HepG2 (cell line): ENCODE data around the gene TADA1. TPM values are rescaled to one million over a fixed set of nuclear protein-coding genes. Genes with fewer than 3 reads are reported as not detected.
A peak's percentile ranks its signal among the peaks of the same experiment; 100 is the strongest.

Experiments used
- ATF2 ChIP-seq: sonication (generic); formaldehyde crosslinking; IDR thresholded peaks from 2 replicates; pipeline ENCODE4 v1.4.0; 2020; ENCODE audit warnings: missing genetic modification reagents
- E2F2 ChIP-seq: sonication (generic); formaldehyde crosslinking; IDR thresholded peaks from 2 replicates; pipeline ENCODE4 v1.4.0; 2020; ENCODE audit warnings: missing genetic modification reagents, borderline replicate concordance
- FOXK1 ChIP-seq: sonication (generic); formaldehyde crosslinking; IDR thresholded peaks from 2 replicates; pipeline ENCODE4 v1.4.0; 2020; ENCODE audit warnings: low read depth, missing genetic modification reagents, borderline replicate concordance
- HBP1 ChIP-seq: IDR thresholded peaks from 2 replicates; pipeline ENCODE4 v1.6.1; 2016; ENCODE audit warnings: low read depth, control low read depth
- HDAC2 ChIP-seq: sonication (generic); formaldehyde crosslinking; IDR thresholded peaks from 2 replicates; pipeline ENCODE4 v1.4.0; 2020; ENCODE audit warnings: missing genetic modification reagents
- KDM2A ChIP-seq: sonication (generic); formaldehyde crosslinking; IDR thresholded peaks from 2 replicates; pipeline ENCODE4 v1.4.0; 2020; ENCODE audit warnings: low read depth, missing genetic modification reagents, borderline replicate concordance
- MAX ChIP-seq: IDR thresholded peaks from 2 replicates; pipeline ENCODE4 v1.6.1; 2012; ENCODE audit warnings: inconsistent platforms
- NR2F6 ChIP-seq, 2 experiments: IDR thresholded peaks; 2 replicates each; pipeline ENCODE4 v1.6.1; 2016; ENCODE audit warnings: antibody characterized with exemption in 1 of 2, mild to moderate bottlenecking in 1 of 2
- PITX1 ChIP-seq: sonication (generic); formaldehyde crosslinking; IDR thresholded peaks from 2 replicates; pipeline ENCODE4 v1.5.1; 2020; ENCODE audit warnings: mild to moderate bottlenecking, missing genetic modification reagents
- REPIN1 ChIP-seq: sonication (generic); formaldehyde crosslinking; IDR thresholded peaks from 2 replicates; pipeline ENCODE4 v1.8.0; 2022; ENCODE audit warnings: missing genetic modification reagents, low read depth, mild to moderate bottlenecking, borderline replicate concordance
- SAFB2 ChIP-seq: sonication (generic); formaldehyde crosslinking; IDR thresholded peaks from 2 replicates; pipeline ENCODE4 v1.5.1; 2020; ENCODE audit warnings: missing genetic modification reagents, low read depth, mild to moderate bottlenecking, borderline replicate concordance
- TBX3 ChIP-seq: fragments of 450-650 bp; IDR thresholded peaks from 2 replicates; pipeline ENCODE4 v1.6.1; 2017; ENCODE audit warnings: antibody characterized with exemption, mild to moderate bottlenecking, inconsistent platforms, borderline replicate concordance
- ZFP82 ChIP-seq: sonication (generic); formaldehyde crosslinking; IDR thresholded peaks from 2 replicates; pipeline ENCODE4 v1.5.1; 2020; ENCODE audit warnings: mild to moderate bottlenecking, missing genetic modification reagents, borderline replicate concordance
- ZNF235 ChIP-seq: sonication (generic); formaldehyde crosslinking; IDR thresholded peaks from 2 replicates; pipeline ENCODE4 v1.8.1; 2023; ENCODE audit warnings: mild to moderate bottlenecking, missing genetic modification reagents, borderline replicate concordance
- ZNF598 ChIP-seq: sonication (generic); formaldehyde crosslinking; IDR thresholded peaks from 2 replicates; pipeline ENCODE4 v1.5.1; 2020; ENCODE audit warnings: mild to moderate bottlenecking, missing genetic modification reagents, borderline replicate concordance
- ZNF772 ChIP-seq: sonication (generic); formaldehyde crosslinking; IDR thresholded peaks from 2 replicates; pipeline ENCODE4 v1.5.0; 2020; ENCODE audit warnings: mild to moderate bottlenecking, missing genetic modification reagents
- polyA plus RNA-seq, 8 experiments: library from polyadenylated mRNA; depleted of rRNA in 3 of 8; stranded (reverse) in 7 of 8; unstranded in 1 of 8; fragments of >200 nt; fragmentation: Illumina TruSeq in 4 of 8; extraction: Trizol in 4 of 8; gene quantifications; 2 replicates each; pipeline versions ENCODE4 v1.2.1 to v1.2.3, GENCODE V29; 2011 to 2016; ENCODE audit warnings: low read depth in 4 of 8, missing spikeins in 1 of 8, mixed read lengths in 1 of 8; ENCODE audit not compliant: insufficient read depth in 1 of 8
- total RNA-seq, 5 experiments: library from RNA; depleted of rRNA; stranded (reverse); fragments of >200 nt; fragmentation: Illumina TruSeq; extraction: Trizol; gene quantifications; 2 replicates each; pipeline ENCODE4 v1.2.3, GENCODE V29; 2016; ENCODE audit warnings: low read depth in 1 of 5
- TF ChIP-seq, protein P1 (sequence below): IDR thresholded peaks from 2 replicates; pipeline ENCODE4 v1.6.1; 2016; ENCODE audit warnings: low read depth, missing genetic modification reagents, missing compliant biosample characterization

The TADA1 gene
- total and polyA plus RNA-seq, 2 of the 13 experiments (the other 11 are each of a cell fraction or from before 2014, with no cell fraction given) = 28.3 to 29.1 TPM

- TF ChIP-seq HBP1 (CRISPR knock-in tag) = peak; percentile 53; the same call in 1 of the 2 replicates
- TF ChIP-seq REPIN1 = peak; percentile 53; the same call in 1 of the 2 replicates
- TF ChIP-seq, protein P1, sequence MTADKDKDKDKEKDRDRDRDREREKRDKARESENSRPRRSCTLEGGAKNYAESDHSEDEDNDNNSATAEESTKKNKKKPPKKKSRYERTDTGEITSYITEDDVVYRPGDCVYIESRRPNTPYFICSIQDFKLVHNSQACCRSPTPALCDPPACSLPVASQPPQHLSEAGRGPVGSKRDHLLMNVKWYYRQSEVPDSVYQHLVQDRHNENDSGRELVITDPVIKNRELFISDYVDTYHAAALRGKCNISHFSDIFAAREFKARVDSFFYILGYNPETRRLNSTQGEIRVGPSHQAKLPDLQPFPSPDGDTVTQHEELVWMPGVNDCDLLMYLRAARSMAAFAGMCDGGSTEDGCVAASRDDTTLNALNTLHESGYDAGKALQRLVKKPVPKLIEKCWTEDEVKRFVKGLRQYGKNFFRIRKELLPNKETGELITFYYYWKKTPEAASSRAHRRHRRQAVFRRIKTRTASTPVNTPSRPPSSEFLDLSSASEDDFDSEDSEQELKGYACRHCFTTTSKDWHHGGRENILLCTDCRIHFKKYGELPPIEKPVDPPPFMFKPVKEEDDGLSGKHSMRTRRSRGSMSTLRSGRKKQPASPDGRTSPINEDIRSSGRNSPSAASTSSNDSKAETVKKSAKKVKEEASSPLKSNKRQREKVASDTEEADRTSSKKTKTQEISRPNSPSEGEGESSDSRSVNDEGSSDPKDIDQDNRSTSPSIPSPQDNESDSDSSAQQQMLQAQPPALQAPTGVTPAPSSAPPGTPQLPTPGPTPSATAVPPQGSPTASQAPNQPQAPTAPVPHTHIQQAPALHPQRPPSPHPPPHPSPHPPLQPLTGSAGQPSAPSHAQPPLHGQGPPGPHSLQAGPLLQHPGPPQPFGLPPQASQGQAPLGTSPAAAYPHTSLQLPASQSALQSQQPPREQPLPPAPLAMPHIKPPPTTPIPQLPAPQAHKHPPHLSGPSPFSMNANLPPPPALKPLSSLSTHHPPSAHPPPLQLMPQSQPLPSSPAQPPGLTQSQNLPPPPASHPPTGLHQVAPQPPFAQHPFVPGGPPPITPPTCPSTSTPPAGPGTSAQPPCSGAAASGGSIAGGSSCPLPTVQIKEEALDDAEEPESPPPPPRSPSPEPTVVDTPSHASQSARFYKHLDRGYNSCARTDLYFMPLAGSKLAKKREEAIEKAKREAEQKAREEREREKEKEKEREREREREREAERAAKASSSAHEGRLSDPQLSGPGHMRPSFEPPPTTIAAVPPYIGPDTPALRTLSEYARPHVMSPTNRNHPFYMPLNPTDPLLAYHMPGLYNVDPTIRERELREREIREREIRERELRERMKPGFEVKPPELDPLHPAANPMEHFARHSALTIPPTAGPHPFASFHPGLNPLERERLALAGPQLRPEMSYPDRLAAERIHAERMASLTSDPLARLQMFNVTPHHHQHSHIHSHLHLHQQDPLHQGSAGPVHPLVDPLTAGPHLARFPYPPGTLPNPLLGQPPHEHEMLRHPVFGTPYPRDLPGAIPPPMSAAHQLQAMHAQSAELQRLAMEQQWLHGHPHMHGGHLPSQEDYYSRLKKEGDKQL (CRISPR knock-in tag) = 0 out of 2 replicates have a peak, but pooled peaks have one; percentile 19
- TF ChIP-seq E2F2 (CRISPR knock-in tag) = no peak; the same call in 1 of the 2 replicates
- no peak; the same call in 1 of the 2 replicates for TF ChIP-seq SAFB2 (CRISPR knock-in tag)
- no peak for TF ChIP-seq NR2F6 (IDR thresholded peaks at IDR 0.05)
- peak; percentile 54; the same call in 1 of the 2 replicates for TF ChIP-seq NR2F6 (CRISPR knock-in tag; IDR thresholded peaks at IDR 0.05)
- peak; percentile 90 for TF ChIP-seq KDM2A
- TF ChIP-seq TBX3 = peak; percentile 12; the same call in 1 of the 2 replicates
- peak; percentile 78; the same call in 1 of the 2 replicates for TF ChIP-seq PITX1 (CRISPR knock-in tag)
- TF ChIP-seq HDAC2 (CRISPR knock-in tag) = 0 out of 2 replicates have a peak, but pooled peaks have one; percentile 45
- peak; percentile 69; the same call in 1 of the 2 replicates for TF ChIP-seq ATF2 (CRISPR knock-in tag)
- TF ChIP-seq ZNF235 (CRISPR knock-in tag) = peak; percentile 77; the same call in 1 of the 2 replicates
- peak; percentile 73 for TF ChIP-seq FOXK1
- peak; percentile 93 for TF ChIP-seq MAX
- TF ChIP-seq ZNF598 (CRISPR knock-in tag) = peak; percentile 31; the same call in 1 of the 2 replicates
- peak; percentile 88; the same call in 1 of the 2 replicates for TF ChIP-seq ZFP82 (CRISPR knock-in tag)
- peak; percentile 84 for TF ChIP-seq ZNF772 (CRISPR knock-in tag)
Measured at GRCh38 chr1:166875734-166876539, at the start of gene TADA1 (continued).
